H9 (cell line): ENCODE measurements around the gene FICD. TPM values are rescaled to one million over a fixed set of nuclear protein-coding genes. Genes with fewer than 3 reads are reported as not detected.
"Not testable (repeated sequence)": the region's sequence is repeated elsewhere in the genome, so short reads cannot be mapped to it uniquely, and the experiment has no call there.

Source experiments
- DNase-seq: peaks from one replicate; pipeline ENCODE4 v3.0.0-alpha.2; 2017
- H2AFZ ChIP-seq: one replicate; pipeline ENCODE4 v1.6.1; 2013; ENCODE audit warnings: mild to moderate bottlenecking, low read length, control low read depth, moderate library complexity
- H2AK5ac ChIP-seq: 2 replicates; pipeline ENCODE4 v1.6.1; 2013; ENCODE audit warnings: low read length, control low read depth, mixed read lengths; ENCODE audit not compliant: insufficient read length
- H2BK120ac ChIP-seq: one replicate; pipeline ENCODE4 v1.6.1; 2013; ENCODE audit warnings: low read depth, mild to moderate bottlenecking, low read length, control low read depth, inconsistent platforms; ENCODE audit not compliant: poor library complexity, severe bottlenecking
- H2BK12ac ChIP-seq: 2 replicates; pipeline ENCODE4 v1.6.1; 2013; ENCODE audit warnings: low read length, control low read depth, mixed read lengths, low read depth; ENCODE audit not compliant: insufficient read length
- H2BK15ac ChIP-seq: 2 replicates; pipeline ENCODE4 v1.6.1; 2013; ENCODE audit warnings: low read depth, low read length, control low read depth
- H2BK20ac ChIP-seq: one replicate; pipeline ENCODE4 v1.6.1; 2013; ENCODE audit warnings: low read depth, mild to moderate bottlenecking, low read length, control low read depth, inconsistent platforms; ENCODE audit not compliant: poor library complexity, severe bottlenecking
- H2BK5ac ChIP-seq: 2 replicates; pipeline ENCODE4 v1.6.1; 2013; ENCODE audit warnings: low read length, control low read depth, mixed read lengths; ENCODE audit not compliant: insufficient read length
- H3K14ac ChIP-seq: 2 replicates; pipeline ENCODE4 v1.6.1; 2013; ENCODE audit warnings: low read length, control low read depth; ENCODE audit not compliant: insufficient read depth
- H3K18ac ChIP-seq: 2 replicates; pipeline ENCODE4 v1.6.1; 2013; ENCODE audit warnings: low read depth, mild to moderate bottlenecking, mixed read lengths, low read length, control low read depth; ENCODE audit not compliant: insufficient read length
- H3K23ac ChIP-seq: 2 replicates; pipeline ENCODE4 v1.6.1; 2013; ENCODE audit warnings: low read length, control low read depth, mixed read lengths, low read depth; ENCODE audit not compliant: insufficient read length
- H3K23me2 ChIP-seq: 2 replicates; pipeline ENCODE4 v1.6.1; 2013; ENCODE audit warnings: low read depth, mild to moderate bottlenecking, mixed read lengths, low read length, control low read depth; ENCODE audit not compliant: insufficient read length, poor library complexity, severe bottlenecking
- H3K27ac ChIP-seq: 2 replicates; pipeline ENCODE4 v1.5.1; 2013; ENCODE audit warnings: low read length, control low read depth, mixed read lengths, low read depth; ENCODE audit not compliant: insufficient read length
- H3K27me3 ChIP-seq: 2 replicates; pipeline ENCODE4 v1.6.1; 2013; ENCODE audit warnings: low read length, control low read depth, inconsistent platforms; ENCODE audit not compliant: insufficient read depth
- H3K4ac ChIP-seq: 2 replicates; pipeline ENCODE4 v1.6.1; 2013; ENCODE audit warnings: low read depth, mild to moderate bottlenecking, control low read depth, inconsistent platforms, low read length, moderate library complexity
- H3K4me1 ChIP-seq: 2 replicates; pipeline ENCODE4 v1.6.1; 2013; ENCODE audit warnings: low read length, control low read depth, inconsistent platforms; ENCODE audit not compliant: insufficient read depth
- H3K4me2 ChIP-seq: 2 replicates; pipeline ENCODE4 v1.6.1; 2013; ENCODE audit warnings: low read length, control low read depth, mixed read lengths; ENCODE audit not compliant: insufficient read length, insufficient read depth
- H3K56ac ChIP-seq: 2 replicates; pipeline ENCODE4 v1.6.1; 2013; ENCODE audit warnings: low read depth, mild to moderate bottlenecking, mixed read lengths, low read length, control low read depth; ENCODE audit not compliant: insufficient read length
- H3K79me1 ChIP-seq: 2 replicates; pipeline ENCODE4 v1.6.1; 2013; ENCODE audit warnings: low read depth, mild to moderate bottlenecking, moderate library complexity, low read length, control low read depth, inconsistent platforms; ENCODE audit not compliant: insufficient read depth, poor library complexity, severe bottlenecking
- H3K79me2 ChIP-seq: 2 replicates; pipeline ENCODE4 v1.6.1; 2013; ENCODE audit warnings: low read length, control low read depth, inconsistent platforms; ENCODE audit not compliant: insufficient read depth
- H3K9ac ChIP-seq: 2 replicates; pipeline ENCODE4 v1.6.1; 2013; ENCODE audit warnings: low read length, control low read depth, mixed read lengths; ENCODE audit not compliant: insufficient read length; ENCODE audit errors: extremely low read depth
- H3K9me3 ChIP-seq: one replicate; pipeline ENCODE4 v1.6.1; 2013; ENCODE audit warnings: low read depth, low read length, inconsistent platforms; ENCODE audit not compliant: control insufficient read depth
- H3T11ph ChIP-seq: one replicate; pipeline ENCODE4 v1.6.1; 2013; ENCODE audit warnings: mild to moderate bottlenecking, low read length, control low read depth, inconsistent platforms
- H4K20me1 ChIP-seq: one replicate; pipeline ENCODE4 v1.6.1; 2013; ENCODE audit not compliant: control insufficient read depth, insufficient read length, insufficient read depth
- H4K5ac ChIP-seq: 2 replicates; pipeline ENCODE4 v1.6.1; 2013; ENCODE audit warnings: low read depth, mild to moderate bottlenecking, mixed read lengths, low read length, control low read depth; ENCODE audit not compliant: insufficient read length
- H4K8ac ChIP-seq: replicated peaks from 2 replicates; pipeline ENCODE4 v1.6.1; 2013; ENCODE audit warnings: low read length, control low read depth, mixed read lengths, low read depth; ENCODE audit not compliant: insufficient read length
- H4K91ac ChIP-seq: 2 replicates; pipeline ENCODE4 v1.6.1; 2013; ENCODE audit warnings: low read depth, mild to moderate bottlenecking, moderate library complexity, mixed read lengths, low read length, control low read depth; ENCODE audit not compliant: insufficient read length
- H3K27ac Mint-ChIP-seq, 3 experiments: 2 replicates in 2 of 3; 3 replicates in 1 of 3; pipeline ENCODE4 v1.8.0; 2020 to 2021; ENCODE audit warnings: mixed read lengths in 3 of 3, mild to moderate bottlenecking in 1 of 3, moderate library complexity in 1 of 3
- H3K27me3 Mint-ChIP-seq: 2 replicates; pipeline ENCODE4 v1.8.0; 2021; ENCODE audit warnings: low read depth, mild to moderate bottlenecking, moderate library complexity, mixed read lengths
- H3K36me3 Mint-ChIP-seq, 3 experiments: 2 replicates in 2 of 3; 3 replicates in 1 of 3; pipeline ENCODE4 v1.8.0; 2020 to 2021; ENCODE audit warnings: low read depth in 3 of 3, mixed read lengths in 3 of 3; ENCODE audit not compliant: insufficient read depth in 1 of 3
- H3K4me1 Mint-ChIP-seq, 2 experiments: 2 replicates each; pipeline ENCODE4 v1.8.0; 2020; ENCODE audit warnings: mixed read lengths in 2 of 2
- H3K4me3 Mint-ChIP-seq, 2 experiments: 2 replicates in 1 of 2; 3 replicates in 1 of 2; pipeline ENCODE4 v1.8.0; 2020 to 2021; ENCODE audit warnings: mild to moderate bottlenecking in 2 of 2, mixed read lengths in 2 of 2, moderate library complexity in 1 of 2
- H3K9me3 Mint-ChIP-seq, 2 experiments: 2 replicates in 1 of 2; 3 replicates in 1 of 2; pipeline ENCODE4 v1.8.0; 2020; ENCODE audit warnings: mild to moderate bottlenecking in 2 of 2, mixed read lengths in 2 of 2, moderate library complexity in 1 of 2
- WGBS: extraction: QIAGEN DNeasy Blood & Tissue Kit; methylation state at CpG from one replicate; pipeline ENCODE4 v1.1.7; 2013; ENCODE audit warnings: missing lambda C conversion rate, low lambda C conversion rate, mixed read lengths; ENCODE audit not compliant: insufficient read length; ENCODE audit errors: extremely low coverage; 5-methylcytosine and 5-hydroxymethylcytosine counted together
- total RNA-seq: library from RNA; stranded (reverse); gene quantifications from 2 replicates; pipeline ENCODE4 v1.2.1, GENCODE V29; 2021
- TF ChIP-seq, protein P1 (sequence below): fragments of 200-600 bp; sonication (generic); conservative IDR thresholded peaks from 3 replicates; pipeline ENCODE4 v1.8.0; 2021; ENCODE audit warnings: antibody characterized with exemption, mild to moderate bottlenecking

FICD gene
- total RNA-seq, 1 experiment from 2014 or later, result 5.1 TPM

DNA sequence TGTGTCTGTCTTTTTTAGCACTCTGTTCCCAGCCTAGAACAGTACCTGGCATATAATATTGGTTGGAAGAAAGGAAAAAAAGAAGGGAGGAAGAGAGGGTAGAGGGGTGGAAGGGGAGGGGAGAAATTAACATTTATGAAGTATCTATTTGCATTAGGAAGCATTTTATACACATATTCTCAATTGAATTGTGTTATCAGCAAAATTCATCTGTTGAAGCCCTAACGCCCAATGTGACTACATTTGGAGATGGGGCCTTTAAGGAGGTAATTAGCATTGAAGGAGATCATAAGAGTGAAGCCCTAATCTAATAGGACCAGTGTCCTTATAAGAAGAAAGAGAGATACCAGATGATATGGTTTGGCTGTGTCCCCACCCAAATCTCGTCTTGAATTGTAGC is 30.2 kb upstream of the FICD start:
- no peak overlapping the region for H4K5ac ChIP-seq

DNA sequence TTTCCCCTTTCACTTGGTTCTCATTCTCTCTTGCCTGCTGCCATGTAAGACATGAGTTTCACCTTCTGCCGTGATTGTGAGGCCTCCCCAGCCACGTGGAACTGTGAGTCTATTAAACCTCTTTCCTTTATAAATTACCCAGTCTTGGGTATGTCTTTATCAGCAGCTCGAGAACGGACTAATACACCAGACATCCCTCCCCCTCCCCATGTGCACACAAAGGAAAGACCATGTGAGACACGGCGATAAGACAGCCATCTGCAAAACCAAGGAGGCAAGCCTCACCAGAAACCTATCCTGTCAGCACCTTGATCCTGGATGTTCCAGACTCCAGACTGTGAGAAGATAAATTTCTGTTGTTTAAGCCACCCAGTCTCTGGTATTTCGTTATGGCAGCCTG is 29.7 kb upstream of the FICD start:
- not testable (repeated sequence) for H3K23me2 ChIP-seq, H4K5ac ChIP-seq, H3K23ac ChIP-seq

More for the DNA sequence above, 30.2 kb upstream of the FICD start:
- Histone ChIP-seq H3K56ac (no peak overlapping the region), H2AK5ac (no peak overlapping the region), H2BK5ac (no peak overlapping the region), H2BK120ac (no peak overlapping the region), H4K8ac (no peak overlapping the region), H3K4me2 (no peak overlapping the region), H3K79me1 (no peaks in the 10 kb centered on the region), H3K27me3 (no peaks in the 10 kb centered on the region), H2BK15ac (no peak overlapping the region), H3K14ac (no peak overlapping the region), H3K9ac (no peak overlapping the region), H3K9me3 (no peaks in the 10 kb centered on the region), H2AFZ (no peak overlapping the region), H3K4me1 (0 out of 2 replicates have a peak, but pooled peaks cover 2% of the 10 kb centered on the region), H3K23me2 (no peaks in the 10 kb centered on the region), H2BK20ac (no peak overlapping the region), H4K20me1 (no peaks in the 10 kb centered on the region), H3K23ac (no peak overlapping the region), H2BK12ac (no peak overlapping the region), H3K79me2 (no peaks in the 10 kb centered on the region), H3K18ac (no peak overlapping the region), H3T11ph (no peak overlapping the region), H3K27ac (no peak overlapping the region), H3K4ac (no peak overlapping the region), H4K91ac (no peak overlapping the region)
- no CpG with 5 or more reads among the region's 2 CpGs for WGBS
- Mint-ChIP-seq H3K4me1 (peaks cover 11 to 12% of the 10 kb centered on the region in 2 experiments), H3K4me3 (no peak overlapping the region), H3K9me3 (peaks cover 9 to 12% of the 10 kb centered on the region in 2 experiments), H3K27me3 (peaks cover 9% of the 10 kb centered on the region), H3K36me3 (peaks cover 2 to 6% (median 3%) of the 10 kb centered on the region in 3 experiments; a peak in 1 of 7 replicates), H3K27ac (no peak overlapping the region)
- no peak for DNase-seq
- TF ChIP-seq, protein P1, sequence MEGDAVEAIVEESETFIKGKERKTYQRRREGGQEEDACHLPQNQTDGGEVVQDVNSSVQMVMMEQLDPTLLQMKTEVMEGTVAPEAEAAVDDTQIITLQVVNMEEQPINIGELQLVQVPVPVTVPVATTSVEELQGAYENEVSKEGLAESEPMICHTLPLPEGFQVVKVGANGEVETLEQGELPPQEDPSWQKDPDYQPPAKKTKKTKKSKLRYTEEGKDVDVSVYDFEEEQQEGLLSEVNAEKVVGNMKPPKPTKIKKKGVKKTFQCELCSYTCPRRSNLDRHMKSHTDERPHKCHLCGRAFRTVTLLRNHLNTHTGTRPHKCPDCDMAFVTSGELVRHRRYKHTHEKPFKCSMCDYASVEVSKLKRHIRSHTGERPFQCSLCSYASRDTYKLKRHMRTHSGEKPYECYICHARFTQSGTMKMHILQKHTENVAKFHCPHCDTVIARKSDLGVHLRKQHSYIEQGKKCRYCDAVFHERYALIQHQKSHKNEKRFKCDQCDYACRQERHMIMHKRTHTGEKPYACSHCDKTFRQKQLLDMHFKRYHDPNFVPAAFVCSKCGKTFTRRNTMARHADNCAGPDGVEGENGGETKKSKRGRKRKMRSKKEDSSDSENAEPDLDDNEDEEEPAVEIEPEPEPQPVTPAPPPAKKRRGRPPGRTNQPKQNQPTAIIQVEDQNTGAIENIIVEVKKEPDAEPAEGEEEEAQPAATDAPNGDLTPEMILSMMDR, result no peak

More for the DNA sequence above, 29.7 kb upstream of the FICD start:
- not testable (repeated sequence) for H3K36me3 Mint-ChIP-seq, H2BK12ac ChIP-seq, H3K4ac ChIP-seq, H2AFZ ChIP-seq, H3K9ac ChIP-seq, H3K14ac ChIP-seq, H3K27me3 ChIP-seq, H3T11ph ChIP-seq, H3K27me3 Mint-ChIP-seq, H3K79me2 ChIP-seq, H2AK5ac ChIP-seq, H4K91ac ChIP-seq, H2BK5ac ChIP-seq, DNase-seq, H3K27ac Mint-ChIP-seq, H3K9me3 ChIP-seq, H2BK15ac ChIP-seq, H3K27ac ChIP-seq, H2BK120ac ChIP-seq, H2BK20ac ChIP-seq, H3K4me3 Mint-ChIP-seq, H4K20me1 ChIP-seq, H3K56ac ChIP-seq, H3K18ac ChIP-seq, H4K8ac ChIP-seq, H3K4me2 ChIP-seq, H3K79me1 ChIP-seq, H3K4me1 ChIP-seq
- no CpG with 5 or more reads among the region's 7 CpGs for WGBS
- Mint-ChIP-seq H3K9me3 (peaks cover 9 to 12% of the 10 kb centered on the region in 2 experiments), H3K4me1 (peaks cover 11 to 12% of the 10 kb centered on the region in 2 experiments)
